Measurements from ENCODE around the gene STON2.
"Not testable (repeated sequence)": the region's sequence is repeated elsewhere in the genome, so short reads cannot be mapped to it uniquely, and the experiment has no call there.

Gene STON2

GRCh38 chr14:81269100-81269978, 130.8 kb downstream of the STON2 start:
- DNase-seq (ENCODE audit: low read depth, low spot score) = peak; percentile 13

GRCh38 chr14:81268016-81268416, 132.1 kb downstream of the STON2 start:
- DNase-seq (ENCODE audit: low read depth, low spot score) = no peak

GRCh38 chr14:81265636-81266169, 134.4 kb downstream of the STON2 start:
- DNase-seq (ENCODE audit: low read depth, low spot score) = no peak

- no peak for DNase-seq (ENCODE audit: low read depth, low spot score)
These were observed 135.5 kb downstream of the STON2 start for GRCh38 chr14:81264671-81265070.

GRCh38 chr14:81263777-81264410, 136.2 kb downstream of the STON2 start:
- no peak for DNase-seq (ENCODE audit: low read depth, low spot score)

GRCh38 chr14:81261176-81261575, 138.9 kb downstream of the STON2 start:
- no peak for DNase-seq (ENCODE audit: low read depth, low spot score)

- DNase-seq (ENCODE audit: low read depth, low spot score) = no peak
These were observed 139.4 kb downstream of the STON2 start for GRCh38 chr14:81260732-81261131.

- no peak for DNase-seq (ENCODE audit: low read depth, low spot score)
These were observed 143.7 kb downstream of the STON2 start for GRCh38 chr14:81256289-81256960.

- DNase-seq (ENCODE audit: low read depth, low spot score) = no peak
These were observed 147.8 kb downstream of the STON2 start for GRCh38 chr14:81252278-81252677.

- DNase-seq (ENCODE audit: low read depth, low spot score) = no peak
These were observed 152.8 kb downstream of the STON2 start for GRCh38 chr14:81247271-81247766.

GRCh38 chr14:81246461-81247270, 153.5 kb downstream of the STON2 start:
- DNase-seq (ENCODE audit: low read depth, low spot score) = no peak

- DNase-seq (ENCODE audit: low read depth, low spot score) = no peak
These were observed 154.4 kb downstream of the STON2 start for GRCh38 chr14:81245771-81246170.

- not testable (repeated sequence) for DNase-seq (ENCODE audit: low read depth, low spot score)
These were observed 155.7 kb downstream of the STON2 start for GRCh38 chr14:81244431-81244830.

- DNase-seq (ENCODE audit: low read depth, low spot score) = no peak
These were observed 156.6 kb downstream of the STON2 start for GRCh38 chr14:81243499-81243898.

- DNase-seq (ENCODE audit: low read depth, low spot score) = not testable (repeated sequence)
These were observed 163.3 kb downstream of the STON2 start for GRCh38 chr14:81236849-81237248.

GRCh38 chr14:81236138-81236537, 164.0 kb downstream of the STON2 start:
- DNase-seq (ENCODE audit: low read depth, low spot score) = no peak

GRCh38 chr14:81235096-81235495, 165.0 kb downstream of the STON2 start:
- no peak for DNase-seq (ENCODE audit: low read depth, low spot score)

GRCh38 chr14:81234278-81234677, 165.8 kb downstream of the STON2 start:
- no peak for DNase-seq (ENCODE audit: low read depth, low spot score)

GRCh38 chr14:81233615-81234014, 166.5 kb downstream of the STON2 start:
- no peak for DNase-seq (ENCODE audit: low read depth, low spot score)

- DNase-seq (ENCODE audit: low read depth, low spot score) = no peak
These were observed 168.6 kb downstream of the STON2 start for GRCh38 chr14:81231540-81231939.

- no peak for DNase-seq (ENCODE audit: low read depth, low spot score)
These were observed 175.9 kb downstream of the STON2 start for GRCh38 chr14:81224222-81224621.

All from smooth muscle cell of the brain vasculature (primary cell).